T-helper 9 cell (primary cell): ENCODE measurements around the gene NUDT14.

ENCODE experiments used
- DNase-seq: peaks from one replicate; pipeline ENCODE4 v3.0.0-alpha.2; 2020

Gene NUDT14

GRCh38 chr14:105144026-105144665 is 37.0 kb downstream of the NUDT14 start:
- DNase-seq, result no peak

- no peak for DNase-seq
Measured at GRCh38 chr14:105143451-105144025, 37.6 kb downstream of the NUDT14 start.

- DNase-seq, result no peak
Measured at GRCh38 chr14:105142651-105143450, 38.3 kb downstream of the NUDT14 start.

- no peak for DNase-seq
Measured at GRCh38 chr14:105141486-105142281, 39.4 kb downstream of the NUDT14 start.

GRCh38 chr14:105141026-105141425 is 40.1 kb downstream of the NUDT14 start:
- no peak for DNase-seq

GRCh38 chr14:105140581-105140980 is 40.5 kb downstream of the NUDT14 start:
- no peak for DNase-seq

GRCh38 chr14:105139831-105140239 is 41.3 kb downstream of the NUDT14 start:
- DNase-seq, result no peak

- no peak for DNase-seq
Measured at GRCh38 chr14:105139212-105139825, 41.8 kb downstream of the NUDT14 start.

- no peak for DNase-seq
Measured at GRCh38 chr14:105138551-105139111, 42.5 kb downstream of the NUDT14 start.

- DNase-seq, result no peak
Measured at GRCh38 chr14:105138021-105138541, 43.0 kb downstream of the NUDT14 start.

- no peak for DNase-seq
Measured at GRCh38 chr14:105137481-105138020, 43.6 kb downstream of the NUDT14 start.

- no peak for DNase-seq
Measured at GRCh38 chr14:105136401-105137322, 44.5 kb downstream of the NUDT14 start.

- DNase-seq, result no peak
Measured at GRCh38 chr14:105135700-105136395, 45.3 kb downstream of the NUDT14 start.

- no peak for DNase-seq
Measured at GRCh38 chr14:105132921-105133654, 48.0 kb downstream of the NUDT14 start.

GRCh38 chr14:105131241-105131640 is 49.9 kb downstream of the NUDT14 start:
- DNase-seq, result no peak

- DNase-seq, result no peak
Measured at GRCh38 chr14:105128059-105128458, 53.1 kb downstream of the NUDT14 start.

- no peak for DNase-seq
Measured at GRCh38 chr14:105126981-105127329, 54.2 kb downstream of the NUDT14 start.

GRCh38 chr14:105126126-105126980 is 54.8 kb downstream of the NUDT14 start:
- no peak for DNase-seq
